NCI-H187 (cell line): Measurements from ENCODE around the gene STRBP.
"Not testable (repeated sequence)": the region's sequence is repeated elsewhere in the genome, so short reads cannot be mapped to it uniquely, and the experiment has no call there.

Experiments used
- DNase-seq, 2 experiments: peaks; one replicate each; lab custom pipeline; 2025; lab: John Stamatoyannopoulos, UW

The STRBP gene

GRCh38 chr9:123283048-123283408 lies 14.6 kb upstream of the STRBP start:
- no peak for DNase-seq

GRCh38 chr9:123282362-123283047 lies 14.1 kb upstream of the STRBP start:
- DNase-seq = no peak

GRCh38 chr9:123281659-123282350 lies 13.4 kb upstream of the STRBP start:
- no peak for DNase-seq

- not testable (repeated sequence) for DNase-seq
Measured at GRCh38 chr9:123278879-123279493, 10.6 kb upstream of the STRBP start.

- DNase-seq = no peak
Measured at GRCh38 chr9:123278361-123278760, 10.0 kb upstream of the STRBP start.

- no peak for DNase-seq
Measured at GRCh38 chr9:123276551-123276950, 8.2 kb upstream of the STRBP start.

- DNase-seq = not testable (repeated sequence)
Measured at GRCh38 chr9:123271133-123271532, 2.7 kb upstream of the STRBP start.

GRCh38 chr9:123269281-123269680 lies 895 bp upstream of the STRBP start:
- no peak for DNase-seq

GRCh38 chr9:123268199-123268464 lies 254 bp downstream of the STRBP start:
- no peak for DNase-seq

- no peak for DNase-seq
Measured at GRCh38 chr9:123267481-123268198, 746 bp downstream of the STRBP start.

- no peak for DNase-seq
Measured at GRCh38 chr9:123266655-123267399, 1.6 kb downstream of the STRBP start.

- no peak for DNase-seq
Measured at GRCh38 chr9:123265833-123266232, 2.6 kb downstream of the STRBP start.

- DNase-seq = no peak
Measured at GRCh38 chr9:123263227-123263626, 5.2 kb downstream of the STRBP start.

- no peak for DNase-seq
Measured at GRCh38 chr9:123262338-123262737, 6.0 kb downstream of the STRBP start.

GRCh38 chr9:123261006-123261677 lies 7.2 kb downstream of the STRBP start:
- DNase-seq = no peak

- no peak for DNase-seq
Measured at GRCh38 chr9:123260340-123260739, 8.0 kb downstream of the STRBP start.

- no peak for DNase-seq
Measured at GRCh38 chr9:123257276-123257675, 11.1 kb downstream of the STRBP start.

GRCh38 chr9:123255718-123256117 lies 12.7 kb downstream of the STRBP start:
- no peak for DNase-seq

- DNase-seq = no peak
Measured at GRCh38 chr9:123253204-123253603, 15.2 kb downstream of the STRBP start.

GRCh38 chr9:123251741-123252140 lies 16.6 kb downstream of the STRBP start:
- DNase-seq = no peak

- DNase-seq = no peak
Measured at GRCh38 chr9:123251324-123251723, 17.1 kb downstream of the STRBP start.

GRCh38 chr9:123250504-123250903 lies 17.9 kb downstream of the STRBP start:
- DNase-seq = no peak
